Natural killer cell (primary cell): Measurements from ENCODE around the gene TANGO6. TPM values are rescaled to one million over a fixed set of nuclear protein-coding genes. Genes with fewer than 3 reads are reported as not detected.

Experiments
- ATAC-seq, 3 donors: fragments of 150-1000 bp in 2 of 3; fragments of 200-7000 bp in 1 of 3; cut with Tn5 transposase; 1 replicate in 1 of 3; 2 replicates in 2 of 3; pipeline ENCODE4 v1.10.0; 2021; ENCODE audit warnings: mild to moderate bottlenecking in 2 of 3, moderate library complexity in 2 of 3
- DNase-seq, 2 donors: peaks; one replicate each; pipeline versions ENCODE4 v3.0.0 to v3.0.0-alpha.2; 2013 to 2021; ENCODE audit warnings: mixed read lengths in 1 of 2
- H3K27ac ChIP-seq: one replicate; pipeline ENCODE4 v1.5.1; 2013; ENCODE audit warnings: mild to moderate bottlenecking, low read length
- H3K27me3 ChIP-seq: one replicate; pipeline ENCODE4 v1.6.1; 2013; ENCODE audit warnings: low read length; ENCODE audit not compliant: control insufficient read depth, insufficient read depth
- H3K36me3 ChIP-seq: one replicate; pipeline ENCODE4 v1.6.1; 2013; ENCODE audit warnings: low read length; ENCODE audit not compliant: control insufficient read depth, insufficient read depth
- H3K4me1 ChIP-seq: one replicate; pipeline ENCODE4 v1.6.1; 2013; ENCODE audit warnings: low read length; ENCODE audit not compliant: control insufficient read depth, insufficient read depth
- H3K4me3 ChIP-seq: one replicate; pipeline ENCODE4 v1.5.1; 2013; ENCODE audit warnings: low read length
- H3K9me3 ChIP-seq: one replicate; pipeline ENCODE4 v1.6.1; 2013; ENCODE audit warnings: low read length; ENCODE audit not compliant: control insufficient read depth, insufficient read depth
- H3K27ac Mint-ChIP-seq, 2 donors: one replicate each; pipeline ENCODE4 v1.8.0; 2022; ENCODE audit warnings: mild to moderate bottlenecking in 2 of 2, mixed read lengths in 2 of 2, moderate library complexity in 1 of 2
- H3K27me3 Mint-ChIP-seq, 2 donors: one replicate each; pipeline ENCODE4 v1.8.0; 2022; ENCODE audit warnings: low read depth in 2 of 2, mixed read lengths in 2 of 2
- H3K36me3 Mint-ChIP-seq: one replicate; pipeline ENCODE4 v1.8.0; 2022; ENCODE audit warnings: mixed read lengths
- H3K4me1 Mint-ChIP-seq, 2 donors: one replicate each; pipeline ENCODE4 v1.8.0; 2022; ENCODE audit warnings: mixed read lengths in 2 of 2
- H3K4me3 Mint-ChIP-seq: one replicate; pipeline ENCODE4 v1.8.0; 2022; ENCODE audit warnings: mild to moderate bottlenecking, moderate library complexity, mixed read lengths
- H3K9me3 Mint-ChIP-seq, 2 donors: one replicate each; pipeline ENCODE4 v1.8.0; 2022; ENCODE audit warnings: mixed read lengths in 2 of 2
- CTCF ChIP-seq: fragments of 200-600 bp; IDR thresholded peaks from one replicate; pipeline ENCODE4 v1.8.0; 2022; ENCODE audit warnings: antibody characterized with exemption
- WGBS: methylation state at CpG from one replicate; pipeline ENCODE4 v1.1.7; 2013; ENCODE audit warnings: missing lambda C conversion rate; ENCODE audit not compliant: insufficient coverage; 5-methylcytosine and 5-hydroxymethylcytosine counted together
- intact Hi-C: fragments of 100-400 bp; cut with micrococcal nuclease; formaldehyde crosslinking; loops from one replicate; pipeline ENCODE4 v1.14.2; 2022
- total RNA-seq, 4 donors: library from RNA; stranded (reverse); fragments of 120-200 nt in 1 of 4; gene quantifications; one replicate each; pipeline versions ENCODE4 v1.2.3 to v1.2.4, GENCODE V29; 2013 to 2022

Gene TANGO6
- total RNA-seq, 3 donors from 2014 or later (not counting 1 experiment from before 2014, with no cell fraction given) = 21.2 to 27.3 (median 23.9) TPM

GRCh38 chr16:68936736-68937631 lies 93.7 kb downstream of the TANGO6 start:
- Histone ChIP-seq H3K27ac (no peak overlapping the region), H3K36me3 (peaks cover 9% of the 10 kb centered on the region), H3K27me3 (no peaks in the 10 kb centered on the region), H3K4me3 (no peak overlapping the region), H3K9me3 (no peaks in the 10 kb centered on the region), H3K4me1 (no peaks in the 10 kb centered on the region)
- intact Hi-C loops = no loop called here
- Mint-ChIP-seq H3K4me3 (no peak overlapping the region), H3K4me1 (no peaks in the 10 kb centered on the region), H3K9me3 (no peaks in the 10 kb centered on the region), H3K36me3 (peaks cover 13% of the 10 kb centered on the region), H3K27ac (no peak overlapping the region), H3K27me3 (no peaks in the 10 kb centered on the region)
- 100% methylated on average over 1 of the region's 2 CpGs for WGBS
- ATAC-seq = no peak
- no peak for TF ChIP-seq CTCF
- DNase-seq = no peak

DNA sequence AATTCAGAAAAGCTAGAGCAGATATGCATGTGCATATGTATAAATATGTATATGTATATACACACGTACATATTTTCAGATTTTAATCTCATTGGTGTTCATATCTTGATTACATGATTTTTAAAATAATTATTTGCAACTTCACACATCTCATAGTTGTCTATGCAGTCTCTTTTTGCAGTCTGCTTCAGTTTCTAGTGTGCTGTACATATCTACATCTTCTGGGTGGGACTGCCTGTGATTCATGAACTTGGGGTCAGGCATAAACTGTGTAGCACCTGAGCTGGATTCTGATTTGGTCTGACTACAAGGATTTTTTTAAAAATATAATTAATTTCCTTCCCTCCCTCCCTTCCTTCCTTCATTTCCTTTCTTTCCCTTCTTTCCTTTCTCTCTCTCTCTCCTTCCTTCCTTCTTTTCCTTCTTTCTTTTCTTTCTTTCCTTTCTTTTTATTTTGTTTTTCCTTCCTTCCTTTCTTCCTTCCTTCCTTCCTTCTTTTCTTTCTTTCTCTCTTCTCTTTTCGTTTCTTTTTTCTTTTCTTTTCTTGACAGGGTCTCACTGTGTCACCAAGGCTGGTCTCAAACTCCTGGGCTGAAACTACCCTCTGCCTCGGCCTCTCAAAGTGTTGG lies 96.5 kb downstream of the TANGO6 start:
- H3K27me3 ChIP-seq = no peaks in the 10 kb centered on the region
- Mint-ChIP-seq H3K36me3 (peaks cover 12% of the 10 kb centered on the region), H3K27ac (no peak overlapping the region), H3K4me3 (no peak overlapping the region), H3K4me1 (no peaks in the 10 kb centered on the region), H3K27me3 (no peaks in the 10 kb centered on the region), H3K9me3 (no peaks in the 10 kb centered on the region)
- peaks cover 6% of the 10 kb centered on the region for H3K36me3 ChIP-seq
- TF ChIP-seq CTCF = no peak
- intact Hi-C loops = no loop called here
- ATAC-seq (no peak), DNase-seq (no peak)
- no peak overlapping the region for H3K27ac ChIP-seq
- H3K9me3 ChIP-seq = peaks cover 3% of the 10 kb centered on the region
- WGBS = 98% methylated on average over 2 of the region's 3 CpGs
- no peak overlapping the region for H3K4me3 ChIP-seq
- H3K4me1 ChIP-seq = no peaks in the 10 kb centered on the region

GRCh38 chr16:68940816-68941215 lies 97.5 kb downstream of the TANGO6 start:
- Histone ChIP-seq H3K27ac (no peak overlapping the region), H3K9me3 (peaks cover 3% of the 10 kb centered on the region), H3K27me3 (no peaks in the 10 kb centered on the region), H3K4me1 (no peaks in the 10 kb centered on the region), H3K36me3 (peaks cover 6% of the 10 kb centered on the region), H3K4me3 (no peak overlapping the region)
- DNase-seq (no peak), ATAC-seq (no peak)
- peaks cover 12% of the 10 kb centered on the region for H3K36me3 Mint-ChIP-seq
- intact Hi-C loops = no loop called here
- H3K4me3 Mint-ChIP-seq = no peak overlapping the region
- no peaks in the 10 kb centered on the region for H3K9me3 Mint-ChIP-seq
- H3K4me1 Mint-ChIP-seq = no peaks in the 10 kb centered on the region
- no peak for TF ChIP-seq CTCF
- no peak overlapping the region for H3K27ac Mint-ChIP-seq
- no peaks in the 10 kb centered on the region for H3K27me3 Mint-ChIP-seq
- WGBS = 100% methylated on average over 1 of the region's 2 CpGs
